ENCODE data around the gene EXOC4.

EXOC4 gene

DNA sequence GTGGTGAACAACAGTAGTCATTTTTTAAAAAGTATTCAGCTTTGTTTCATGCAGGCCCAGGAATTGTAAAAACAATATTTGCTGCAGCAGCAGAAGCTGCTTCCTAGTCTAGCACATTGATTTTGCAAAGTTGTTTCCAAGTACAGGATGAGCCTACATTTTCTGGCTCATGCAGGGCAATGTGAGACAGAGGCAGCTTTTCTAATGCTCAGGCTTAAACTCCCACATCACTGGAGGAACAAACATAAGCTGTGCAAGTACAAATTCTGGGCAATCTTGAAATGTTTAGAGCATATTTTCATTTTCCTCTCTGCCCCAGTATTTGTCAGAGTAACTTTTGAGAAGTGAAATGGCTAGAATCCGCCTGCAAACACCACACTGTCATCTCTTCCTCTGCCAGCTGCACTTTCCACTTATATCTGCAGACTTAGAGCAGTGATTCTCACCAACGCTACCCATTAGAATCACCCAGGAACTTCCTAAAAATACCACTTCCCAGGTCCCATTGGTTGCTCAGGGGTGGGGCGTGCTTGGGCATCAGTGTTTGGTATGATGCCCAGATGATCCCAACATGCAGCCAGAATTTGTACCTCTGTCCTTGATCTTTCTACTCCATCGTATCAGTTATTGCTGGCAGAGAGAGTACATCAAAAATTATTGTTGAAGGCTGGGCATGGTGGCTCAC, 570.1 kb downstream of the EXOC4 start:
- H3K9ac ChIP-seq (ENCODE audit: low read depth, low read length, poor library complexity, severe bottlenecking), result no peak overlapping the region
- no peak overlapping the region for H3K4me2 ChIP-seq (ENCODE audit: low read depth, low read length, poor library complexity, severe bottlenecking)
- H3K9me2 ChIP-seq (replicated peaks; ENCODE audit: low read depth, low read length), result no peaks in the 10 kb centered on the region
- H3K36me3 ChIP-seq (ENCODE audit: insufficient read depth, low read length), result peaks cover 11% of the 10 kb centered on the region; the same call in 1 of the 2 replicates
- no peak overlapping the region for H3K4me3 ChIP-seq (ENCODE audit: low read length, poor library complexity, severe bottlenecking)
- no peaks in the 10 kb centered on the region for H3F3A ChIP-seq (ENCODE audit: low read depth)
- H3K9me3 ChIP-seq (ENCODE audit: insufficient read depth, low read depth, low read length), result no peaks in the 10 kb centered on the region
- H3K79me2 ChIP-seq (ENCODE audit: insufficient read depth, low read length), result no peaks in the 10 kb centered on the region
- H3K27me3 ChIP-seq (ENCODE audit: insufficient read depth, low read length, poor library complexity, severe bottlenecking), result no peaks in the 10 kb centered on the region
- TF ChIP-seq, protein P1, sequence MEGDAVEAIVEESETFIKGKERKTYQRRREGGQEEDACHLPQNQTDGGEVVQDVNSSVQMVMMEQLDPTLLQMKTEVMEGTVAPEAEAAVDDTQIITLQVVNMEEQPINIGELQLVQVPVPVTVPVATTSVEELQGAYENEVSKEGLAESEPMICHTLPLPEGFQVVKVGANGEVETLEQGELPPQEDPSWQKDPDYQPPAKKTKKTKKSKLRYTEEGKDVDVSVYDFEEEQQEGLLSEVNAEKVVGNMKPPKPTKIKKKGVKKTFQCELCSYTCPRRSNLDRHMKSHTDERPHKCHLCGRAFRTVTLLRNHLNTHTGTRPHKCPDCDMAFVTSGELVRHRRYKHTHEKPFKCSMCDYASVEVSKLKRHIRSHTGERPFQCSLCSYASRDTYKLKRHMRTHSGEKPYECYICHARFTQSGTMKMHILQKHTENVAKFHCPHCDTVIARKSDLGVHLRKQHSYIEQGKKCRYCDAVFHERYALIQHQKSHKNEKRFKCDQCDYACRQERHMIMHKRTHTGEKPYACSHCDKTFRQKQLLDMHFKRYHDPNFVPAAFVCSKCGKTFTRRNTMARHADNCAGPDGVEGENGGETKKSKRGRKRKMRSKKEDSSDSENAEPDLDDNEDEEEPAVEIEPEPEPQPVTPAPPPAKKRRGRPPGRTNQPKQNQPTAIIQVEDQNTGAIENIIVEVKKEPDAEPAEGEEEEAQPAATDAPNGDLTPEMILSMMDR (conservative IDR thresholded peaks at IDR 0.05; ENCODE audit: low read length), result no peak
- no peak for TF ChIP-seq EZH2phosphoT487 (IDR thresholded peaks at IDR 0.05; ENCODE audit: borderline replicate concordance)
- peaks cover 14% of the 10 kb centered on the region for H3K4me1 ChIP-seq (ENCODE audit: insufficient read depth, low read length, poor library complexity, severe bottlenecking)
- no peak overlapping the region for H2AFZ ChIP-seq (ENCODE audit: low read length)
- H4K20me1 ChIP-seq (ENCODE audit: insufficient read depth, low read length, poor library complexity, severe bottlenecking), result no peaks in the 10 kb centered on the region

DNA sequence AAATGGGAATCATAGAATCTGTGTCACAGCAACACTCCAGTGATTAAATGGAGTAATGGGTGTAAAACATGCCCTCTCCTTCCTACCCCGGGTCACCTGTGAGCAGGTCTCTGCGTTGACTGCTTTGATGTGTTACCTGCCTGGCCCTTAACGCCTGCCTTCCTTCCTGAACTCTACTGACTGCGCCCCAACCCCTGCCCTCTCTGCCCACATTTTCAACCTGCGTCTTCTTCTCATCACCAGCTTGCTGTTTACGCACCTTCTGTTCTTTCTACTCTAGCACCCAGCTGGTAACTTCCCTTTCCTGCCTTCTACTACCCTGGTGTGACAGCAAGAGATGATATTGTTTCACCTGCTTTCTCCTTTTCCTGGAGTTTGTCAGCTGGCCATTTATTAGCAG, 571.3 kb downstream of the EXOC4 start:
- H3K36me3 ChIP-seq (ENCODE audit: insufficient read depth, low read length), result peaks cover 6% of the 10 kb centered on the region; the same call in 1 of the 2 replicates
- no peak overlapping the region for H2AFZ ChIP-seq (ENCODE audit: low read length)
- H3K4me1 ChIP-seq (ENCODE audit: insufficient read depth, low read length, poor library complexity, severe bottlenecking), result peaks cover 14% of the 10 kb centered on the region
- no peak overlapping the region for H3K4me2 ChIP-seq (ENCODE audit: low read depth, low read length, poor library complexity, severe bottlenecking)
- no peaks in the 10 kb centered on the region for H4K20me1 ChIP-seq (ENCODE audit: insufficient read depth, low read length, poor library complexity, severe bottlenecking)
- no peaks in the 10 kb centered on the region for H3K9me2 ChIP-seq (replicated peaks; ENCODE audit: low read depth, low read length)
- TF ChIP-seq EZH2phosphoT487 (IDR thresholded peaks at IDR 0.05; ENCODE audit: borderline replicate concordance), result no peak
- TF ChIP-seq, protein P1 (conservative IDR thresholded peaks at IDR 0.05; ENCODE audit: low read length), result no peak
- no peak overlapping the region for H3K9ac ChIP-seq (ENCODE audit: low read depth, low read length, poor library complexity, severe bottlenecking)
- H3K79me2 ChIP-seq (ENCODE audit: insufficient read depth, low read length), result no peaks in the 10 kb centered on the region
- H3K9me3 ChIP-seq (ENCODE audit: insufficient read depth, low read depth, low read length), result no peaks in the 10 kb centered on the region
- H3F3A ChIP-seq (ENCODE audit: low read depth), result no peaks in the 10 kb centered on the region
- no peaks in the 10 kb centered on the region for H3K27me3 ChIP-seq (ENCODE audit: insufficient read depth, low read length, poor library complexity, severe bottlenecking)
- no peak overlapping the region for H3K4me3 ChIP-seq (ENCODE audit: low read length, poor library complexity, severe bottlenecking)

DNA sequence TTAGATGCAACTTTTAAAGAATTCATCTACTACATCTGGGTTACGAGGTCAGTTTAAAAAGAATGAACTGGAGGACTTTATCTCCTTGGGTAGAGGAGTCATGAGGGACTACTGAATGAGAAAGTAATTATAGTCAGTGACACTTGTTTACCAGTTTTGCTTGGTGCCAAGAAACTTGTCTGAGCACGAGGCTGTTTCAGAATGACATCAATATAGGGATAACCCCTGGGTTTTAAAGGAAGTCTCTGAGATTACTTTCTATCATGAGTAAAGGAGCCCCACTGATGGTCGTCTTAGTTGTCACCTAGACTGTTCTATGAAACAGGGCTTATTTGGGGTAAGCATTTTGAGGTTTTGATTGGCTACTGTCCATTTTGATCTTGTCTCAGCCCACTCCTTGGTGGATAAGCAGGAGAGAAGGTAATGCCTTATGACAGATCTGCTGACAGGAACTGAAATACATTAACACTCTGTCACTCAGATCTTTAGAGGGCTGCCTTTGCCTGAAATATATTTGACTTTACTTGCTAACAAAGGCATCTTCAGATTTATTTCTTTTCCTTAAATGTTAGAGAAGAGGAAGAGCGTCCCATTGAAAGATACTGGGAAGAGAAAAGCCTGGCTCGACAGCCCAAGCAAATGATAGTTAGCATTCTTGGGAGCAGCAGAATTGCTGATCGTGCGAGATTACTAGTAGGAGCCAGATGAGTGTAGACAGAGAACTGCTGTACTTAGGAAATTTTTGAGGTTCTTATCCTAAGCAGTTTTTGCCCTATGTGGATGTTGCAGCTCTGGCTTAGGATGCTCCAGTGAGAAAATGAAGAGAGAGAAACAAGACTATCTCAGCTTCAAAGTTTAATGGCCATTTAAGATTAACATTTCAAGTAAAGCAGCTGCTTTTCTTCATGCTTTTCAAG, 575.1 kb downstream of the EXOC4 start:
- peaks cover 15% of the 10 kb centered on the region for H3K36me3 ChIP-seq (ENCODE audit: insufficient read depth, low read length)
- no peak overlapping the region for H3K9ac ChIP-seq (ENCODE audit: low read depth, low read length, poor library complexity, severe bottlenecking)
- no peaks in the 10 kb centered on the region for H3F3A ChIP-seq (ENCODE audit: low read depth)
- H3K4me3 ChIP-seq (ENCODE audit: low read length, poor library complexity, severe bottlenecking), result no peak overlapping the region
- H3K9me2 ChIP-seq (replicated peaks; ENCODE audit: low read depth, low read length), result no peaks in the 10 kb centered on the region
- no peaks in the 10 kb centered on the region for H3K27me3 ChIP-seq (ENCODE audit: insufficient read depth, low read length, poor library complexity, severe bottlenecking)
- H3K9me3 ChIP-seq (ENCODE audit: insufficient read depth, low read depth, low read length), result peaks cover 11% of the 10 kb centered on the region; the same call in 1 of the 2 replicates
- H3K79me2 ChIP-seq (ENCODE audit: insufficient read depth, low read length), result no peaks in the 10 kb centered on the region
- H2AFZ ChIP-seq (ENCODE audit: low read length), result no peak overlapping the region
- H4K20me1 ChIP-seq (ENCODE audit: insufficient read depth, low read length, poor library complexity, severe bottlenecking), result no peaks in the 10 kb centered on the region
- H3K4me2 ChIP-seq (ENCODE audit: low read depth, low read length, poor library complexity, severe bottlenecking), result no peak overlapping the region
- TF ChIP-seq, protein P1 (conservative IDR thresholded peaks at IDR 0.05; ENCODE audit: low read length), result no peak
- no peak for TF ChIP-seq EZH2phosphoT487 (IDR thresholded peaks at IDR 0.05; ENCODE audit: borderline replicate concordance)
- peaks cover 5% of the 10 kb centered on the region for H3K4me1 ChIP-seq (ENCODE audit: insufficient read depth, low read length, poor library complexity, severe bottlenecking)
